H4 (cell line): Measurements from ENCODE around the gene ME2. TPM values are rescaled to one million over a fixed set of nuclear protein-coding genes. Genes with fewer than 3 reads are reported as not detected.
"Not testable (repeated sequence)": the region's sequence is repeated elsewhere in the genome, so short reads cannot be mapped to it uniquely, and the experiment has no call there.

Experiments
- DNase-seq: peaks from one replicate; pipeline ENCODE4 v3.0.0-alpha.2; 2015; ENCODE audit warnings: low spot score
- total RNA-seq: library from RNA; depleted of rRNA; stranded (reverse); fragments of >200 nt; shearing (Covaris generic); gene quantifications from 2 replicates; pipeline ENCODE4 v1.2.3, GENCODE V29; 2014; rRNA removed

The ME2 gene
- total RNA-seq, 1 experiment from 2014 or later: 46.2 TPM

- no peak for DNase-seq
These were observed 94.6 kb downstream of the ME2 start for GRCh38 chr18:50973367-50974126.

DNA sequence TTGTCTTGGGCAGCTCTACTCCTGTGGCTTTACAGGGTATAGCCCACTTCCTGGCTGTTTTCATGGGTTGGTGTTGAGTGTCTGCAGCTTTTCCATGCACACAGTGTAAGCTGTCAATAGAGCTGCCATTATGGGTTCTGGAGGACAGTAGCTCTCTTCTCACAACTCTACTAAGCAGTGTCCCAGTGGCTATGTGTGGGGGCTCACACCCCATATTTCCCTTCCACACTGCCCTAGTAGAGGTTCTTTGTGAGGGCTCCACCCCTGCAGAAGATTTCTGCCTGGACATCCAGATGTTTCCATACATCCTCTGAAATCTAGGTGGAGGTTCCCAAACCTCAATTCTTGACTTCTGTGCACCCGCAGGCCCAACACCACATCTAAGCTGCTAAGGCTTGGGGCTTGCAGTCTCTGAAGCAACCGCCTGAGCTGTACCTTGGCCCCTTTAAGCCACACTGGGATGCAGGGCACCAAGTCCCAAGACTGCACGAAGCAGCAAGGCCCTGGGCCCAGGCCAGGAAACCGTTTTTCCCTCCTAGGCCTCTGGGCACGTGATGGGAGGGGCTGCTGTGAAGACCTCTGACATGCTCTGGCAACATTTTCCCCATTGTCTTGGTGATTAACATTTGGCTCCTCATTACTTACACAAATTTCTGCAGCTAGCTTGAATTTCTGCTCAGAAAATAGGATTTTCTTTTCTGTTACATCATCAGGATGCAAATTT is 98.3 kb downstream of the ME2 start:
- no peak for DNase-seq

DNA sequence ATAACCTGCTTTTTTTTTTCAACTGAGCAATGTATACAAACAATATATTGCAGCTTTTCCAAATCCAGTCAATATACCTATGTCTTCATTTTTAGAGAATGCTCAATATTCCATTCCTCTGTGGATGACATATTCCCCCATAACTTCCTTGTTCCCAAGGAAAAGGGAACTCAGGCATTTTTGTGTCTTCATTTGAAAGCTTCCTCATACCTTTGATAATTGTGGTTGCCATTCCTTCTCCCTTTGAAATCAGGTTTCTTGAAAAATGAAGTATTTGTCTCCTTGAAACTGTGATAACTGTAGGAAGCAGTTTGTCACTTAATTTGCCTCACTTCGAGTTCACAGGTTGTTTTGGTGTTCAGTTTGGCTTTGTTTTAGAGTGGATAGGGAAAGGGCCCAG is 102.5 kb downstream of the ME2 start:
- DNase-seq: no peak

- DNase-seq: no peak
These were observed 103.3 kb downstream of the ME2 start for GRCh38 chr18:50982086-50982801.

DNA sequence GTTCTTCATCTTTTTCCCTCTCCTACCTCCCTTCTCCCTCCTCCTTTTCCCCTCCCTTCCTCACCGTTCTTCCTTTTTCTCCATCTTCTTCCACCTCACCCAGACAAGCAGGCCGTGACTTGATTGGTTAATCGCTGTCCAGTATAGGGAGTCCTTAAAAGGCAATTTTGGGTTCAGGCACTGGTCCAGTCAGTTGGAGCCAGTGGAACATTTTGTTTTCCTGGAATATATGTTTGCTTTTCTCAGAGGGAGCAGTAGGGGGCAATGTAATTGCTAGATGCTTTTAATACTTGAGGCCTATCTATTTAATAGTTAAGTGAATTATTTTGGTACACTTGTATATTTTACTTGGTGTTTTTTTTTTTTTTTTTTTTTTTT is 103.9 kb downstream of the ME2 start:
- DNase-seq: no peak

- DNase-seq: no peak
These were observed 107.6 kb downstream of the ME2 start for GRCh38 chr18:50986360-50987087.

GRCh38 chr18:50987261-50987660 is 108.3 kb downstream of the ME2 start:
- DNase-seq: no peak

GRCh38 chr18:50989711-50990110 is 110.8 kb downstream of the ME2 start:
- no peak for DNase-seq

DNA sequence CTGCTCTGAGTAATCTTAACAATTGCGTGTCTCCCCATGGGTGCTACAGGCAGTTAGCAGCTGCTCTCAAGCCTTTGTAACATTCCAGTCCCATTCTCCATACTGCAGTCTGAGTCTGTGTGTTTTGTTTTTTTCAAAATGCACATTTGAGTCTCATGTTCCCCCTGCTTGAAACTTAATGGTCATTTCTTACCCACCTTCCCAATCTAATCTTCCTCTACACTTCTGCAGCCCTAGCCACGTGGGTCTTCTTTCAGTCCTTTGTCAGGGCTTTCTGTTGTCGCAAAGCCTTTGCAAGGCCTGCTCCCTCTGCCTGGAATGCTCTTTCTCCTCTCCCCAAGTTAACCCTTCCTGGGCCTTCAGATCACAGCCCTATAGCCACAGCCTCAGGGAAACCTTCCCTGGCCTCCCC is 113.4 kb downstream of the ME2 start:
- no peak for DNase-seq

GRCh38 chr18:50994031-50994430 is 115.1 kb downstream of the ME2 start:
- DNase-seq: no peak

GRCh38 chr18:51003174-51003573 is 124.3 kb downstream of the ME2 start:
- not testable (repeated sequence) for DNase-seq

Other genes with a start within 250 kb of the ME2 start
- gene MRO, start 59.1 kb upstream of the ME2 start, total RNA-seq: 0.82 and 1.2 TPM in 2 replicates
- 5.2 and 8.5 TPM in 2 replicates for gene ELAC1, start 88.9 kb downstream of the ME2 start, total RNA-seq
- gene SMAD4, start 151.1 kb downstream of the ME2 start, total RNA-seq: 46.0 and 87.2 TPM in 2 replicates